OCI-LY7 (cell line): ENCODE data around the gene KIAA0513. TPM values are rescaled to one million over a fixed set of nuclear protein-coding genes. Genes with fewer than 3 reads are reported as not detected.

ENCODE experiments used
- BruUV-seq: library from RNA; stranded (reverse); fragments of 400-500 nt; replicated peaks from 2 replicates; lab custom pipeline; 2021; lab: Mats Ljungman, UMichigan
- CTCF ChIA-PET: fragments of 300-600 bp; sonication (Branson Sonifier 250); formaldehyde crosslinking; loops from one replicate; lab custom pipeline; 2022; ENCODE audit warnings: antibody characterized with exemption; ENCODE audit not compliant: unreplicated experiment; lab: Charles Lee
- POLR2A ChIA-PET: fragments of 300-600 bp; sonication (Branson Sonifier 250); formaldehyde crosslinking; loops from one replicate; lab custom pipeline; 2022; ENCODE audit warnings: antibody characterized with exemption; lab: Charles Lee
- DNase-seq: peaks from one replicate; pipeline ENCODE4 v3.0.0-alpha.2; 2015; ENCODE audit warnings: low spot score
- H2AFZ ChIP-seq: fragments of 200-600 bp; sonication (generic), shearing (Covaris generic); 2 replicates; pipeline ENCODE4 v1.6.1; 2014; ENCODE audit warnings: mild to moderate bottlenecking, antibody characterized with exemption, low read length, moderate library complexity
- H3K27ac ChIP-seq: fragments of 200-600 bp; sonication (generic); 2 replicates; pipeline ENCODE4 v1.5.1; 2014; ENCODE audit warnings: mixed run types, low read depth, mild to moderate bottlenecking, moderate library complexity, low read length, inconsistent platforms; ENCODE audit not compliant: poor library complexity, severe bottlenecking
- H3K36me3 ChIP-seq: fragments of 200-600 bp; sonication (generic); 2 replicates; pipeline ENCODE4 v1.6.1; 2014; ENCODE audit warnings: mild to moderate bottlenecking, antibody characterized with exemption, low read length, moderate library complexity, mixed read lengths; ENCODE audit not compliant: insufficient read depth
- H3K4me1 ChIP-seq: fragments of 200-600 bp; sonication (generic); 2 replicates; pipeline ENCODE4 v1.5.1; 2014; ENCODE audit warnings: mild to moderate bottlenecking, low read length; ENCODE audit not compliant: insufficient read depth, poor library complexity, severe bottlenecking
- H3K4me2 ChIP-seq: fragments of 200-600 bp; sonication (generic); 2 replicates; pipeline ENCODE4 v1.6.1; 2014; ENCODE audit warnings: mild to moderate bottlenecking, low read length
- H3K4me3 ChIP-seq: fragments of 200-600 bp; sonication (generic); 2 replicates; pipeline ENCODE4 v1.5.1; 2014; ENCODE audit warnings: mild to moderate bottlenecking, low read depth, low read length; ENCODE audit not compliant: poor library complexity, severe bottlenecking
- H3K79me2 ChIP-seq: fragments of 200-600 bp; sonication (generic); 2 replicates; pipeline ENCODE4 v1.6.1; 2016; ENCODE audit warnings: low read depth, mild to moderate bottlenecking, low read length, moderate library complexity, mixed read lengths; ENCODE audit not compliant: insufficient read depth
- H3K9me2 ChIP-seq: fragments of 200-600 bp; sonication (generic); 2 replicates; pipeline ENCODE4 v1.6.1; 2016; ENCODE audit warnings: mild to moderate bottlenecking, low read length, mixed read lengths; ENCODE audit not compliant: insufficient read depth
- H3K9me3 ChIP-seq: fragments of 200-600 bp; sonication (generic); 2 replicates; pipeline ENCODE4 v1.6.1; 2014; ENCODE audit warnings: mild to moderate bottlenecking, mixed run types, low read length, mixed read lengths
- H4K20me1 ChIP-seq: fragments of 200-600 bp; sonication (generic); 2 replicates; pipeline ENCODE4 v1.6.1; 2014; ENCODE audit warnings: mild to moderate bottlenecking, antibody characterized with exemption, low read length, moderate library complexity, mixed read lengths; ENCODE audit not compliant: insufficient read depth
- EZH2phosphoT487 ChIP-seq: fragments of 200-600 bp; sonication (generic); IDR thresholded peaks from 2 replicates; pipeline ENCODE4 v1.6.1; 2018; ENCODE audit warnings: low read depth, borderline replicate concordance, mild to moderate bottlenecking, mixed run types, antibody characterized with exemption, low read length, moderate library complexity, mixed read lengths
- intact Hi-C: fragments of 100-400 bp; cut with micrococcal nuclease; formaldehyde crosslinking; loops from one replicate; pipeline ENCODE4 v1.10.0; 2022; ENCODE audit not compliant: unreplicated experiment
- total RNA-seq, 2 experiments: library from RNA; depleted of rRNA in 1 of 2; stranded (reverse); fragments of >200 nt in 1 of 2; shearing (Covaris generic) in 1 of 2; gene quantifications; 2 replicates each; pipeline ENCODE4 v1.2.3, GENCODE V29; 2014 to 2022
- TF ChIP-seq, protein P1 (sequence below): fragments of 200-600 bp; sonication (generic); conservative IDR thresholded peaks from 2 replicates; pipeline ENCODE4 v1.5.1; 2014; ENCODE audit warnings: mild to moderate bottlenecking, antibody characterized with exemption, low read length, moderate library complexity, mixed read lengths

Gene KIAA0513
- total RNA-seq, 2 experiments from 2014 or later, result 0.88 to 4.8 TPM

GRCh38 chr16:85081765-85082164 is 54.2 kb downstream of the KIAA0513 start:
- H4K20me1 ChIP-seq, result no peaks in the 10 kb centered on the region
- peaks cover 29% of the 10 kb centered on the region for H3K4me1 ChIP-seq
- intact Hi-C loops, result no loop called here
- no peaks in the 10 kb centered on the region for H3K9me2 ChIP-seq
- H2AFZ ChIP-seq, result no peak overlapping the region
- H3K27ac ChIP-seq, result no peak overlapping the region
- no peaks in the 10 kb centered on the region for H3K9me3 ChIP-seq
- TF ChIP-seq, protein P1, sequence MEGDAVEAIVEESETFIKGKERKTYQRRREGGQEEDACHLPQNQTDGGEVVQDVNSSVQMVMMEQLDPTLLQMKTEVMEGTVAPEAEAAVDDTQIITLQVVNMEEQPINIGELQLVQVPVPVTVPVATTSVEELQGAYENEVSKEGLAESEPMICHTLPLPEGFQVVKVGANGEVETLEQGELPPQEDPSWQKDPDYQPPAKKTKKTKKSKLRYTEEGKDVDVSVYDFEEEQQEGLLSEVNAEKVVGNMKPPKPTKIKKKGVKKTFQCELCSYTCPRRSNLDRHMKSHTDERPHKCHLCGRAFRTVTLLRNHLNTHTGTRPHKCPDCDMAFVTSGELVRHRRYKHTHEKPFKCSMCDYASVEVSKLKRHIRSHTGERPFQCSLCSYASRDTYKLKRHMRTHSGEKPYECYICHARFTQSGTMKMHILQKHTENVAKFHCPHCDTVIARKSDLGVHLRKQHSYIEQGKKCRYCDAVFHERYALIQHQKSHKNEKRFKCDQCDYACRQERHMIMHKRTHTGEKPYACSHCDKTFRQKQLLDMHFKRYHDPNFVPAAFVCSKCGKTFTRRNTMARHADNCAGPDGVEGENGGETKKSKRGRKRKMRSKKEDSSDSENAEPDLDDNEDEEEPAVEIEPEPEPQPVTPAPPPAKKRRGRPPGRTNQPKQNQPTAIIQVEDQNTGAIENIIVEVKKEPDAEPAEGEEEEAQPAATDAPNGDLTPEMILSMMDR, result no peak
- no peak for TF ChIP-seq EZH2phosphoT487
- DNase-seq, result no peak
- ChIA-PET POLR2A (no interaction called here), CTCF (no interaction called here)
- no peaks in the 10 kb centered on the region for H3K79me2 ChIP-seq
- H3K4me2 ChIP-seq, result no peak overlapping the region
- BruUV-seq, result no TSS peak
- H3K4me3 ChIP-seq, result no peak overlapping the region
- H3K36me3 ChIP-seq, result no peaks in the 10 kb centered on the region

DNA sequence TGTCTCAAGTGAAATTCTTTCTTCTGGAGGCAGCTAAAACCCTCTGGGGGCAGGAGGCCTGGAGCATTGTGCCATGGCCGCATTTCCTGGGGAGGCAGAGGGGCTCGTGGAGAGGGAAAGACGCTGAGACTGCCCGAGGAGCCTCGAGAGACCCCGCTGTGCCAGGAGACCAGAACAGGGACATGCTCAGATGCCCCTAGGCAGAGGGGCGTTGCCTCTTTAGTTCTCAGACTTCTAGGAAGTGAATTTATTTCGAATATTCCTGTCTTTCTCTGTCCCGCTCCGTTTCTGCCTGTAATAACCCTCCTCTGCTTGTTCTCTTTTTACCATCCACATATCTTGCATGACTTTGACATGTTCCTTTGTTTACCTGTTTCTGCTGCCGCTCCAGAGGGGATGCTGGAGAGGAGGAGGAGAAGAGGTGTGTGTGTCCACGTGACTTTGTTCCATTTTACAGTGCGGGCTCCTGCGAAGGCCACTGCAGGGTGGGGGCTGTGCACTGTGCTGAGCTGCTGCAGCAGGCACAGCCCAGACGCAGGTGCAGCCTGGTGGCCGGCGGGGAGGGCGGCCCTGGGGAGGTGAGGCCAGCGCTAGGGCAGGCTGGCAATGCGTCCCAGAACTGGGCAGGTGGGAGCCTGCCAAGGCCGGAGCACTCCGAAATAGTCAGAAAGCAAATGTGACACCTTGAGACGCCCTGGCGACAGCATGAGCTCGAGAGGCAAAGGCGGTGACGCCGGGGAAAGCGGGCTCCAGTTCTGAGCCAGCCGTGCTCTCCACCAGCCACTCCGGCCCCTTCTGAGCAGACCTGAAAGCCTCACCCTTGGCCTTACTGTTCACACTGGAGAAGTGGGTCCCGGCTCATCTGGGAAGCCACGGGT is 54.8 kb downstream of the KIAA0513 start:
- CTCF ChIA-PET, result no interaction called here
- no peak for DNase-seq

More for the DNA sequence above, 54.8 kb downstream of the KIAA0513 start:
- no peak overlapping the region for H3K4me3 ChIP-seq
- intact Hi-C loops, result no loop called here
- no peaks in the 10 kb centered on the region for H3K9me2 ChIP-seq
- H3K27ac ChIP-seq, result no peak overlapping the region
- H3K36me3 ChIP-seq, result no peaks in the 10 kb centered on the region
- no peak overlapping the region for H2AFZ ChIP-seq
- no peaks in the 10 kb centered on the region for H3K79me2 ChIP-seq
- TF ChIP-seq, protein P1, result no peak
- TF ChIP-seq EZH2phosphoT487, result no peak
- no peaks in the 10 kb centered on the region for H4K20me1 ChIP-seq
- POLR2A ChIA-PET, result no interaction called here
- no TSS peak for BruUV-seq
- no peaks in the 10 kb centered on the region for H3K9me3 ChIP-seq
- peaks cover 34% of the 10 kb centered on the region for H3K4me1 ChIP-seq
- H3K4me2 ChIP-seq, result peak overlapping the region; percentile 56
